Stimulated activated naive CD8-positive, alpha-beta T cell treated with anti-CD3 and anti-CD28 coated beads, Interleukin-15, Interleukin-2, amounts not matched to agents 100 ng/mL and 50 ng/mL, for 24 hours (primary cell): ENCODE results near the gene DRG2.

Experiments
- H3K27ac Mint-ChIP-seq: one replicate; pipeline ENCODE4 v1.8.0; 2021; ENCODE audit warnings: mild to moderate bottlenecking, mixed read lengths
- H3K27me3 Mint-ChIP-seq: one replicate; pipeline ENCODE4 v1.8.0; 2021; ENCODE audit warnings: mixed read lengths
- H3K36me3 Mint-ChIP-seq: one replicate; pipeline ENCODE4 v1.8.0; 2021; ENCODE audit warnings: low read depth, mixed read lengths
- H3K4me1 Mint-ChIP-seq: one replicate; pipeline ENCODE4 v1.8.0; 2021; ENCODE audit warnings: low read depth, mixed read lengths
- H3K4me3 Mint-ChIP-seq: one replicate; pipeline ENCODE4 v1.8.0; 2021; ENCODE audit warnings: mild to moderate bottlenecking, mixed read lengths
- H3K9me3 Mint-ChIP-seq: one replicate; pipeline ENCODE4 v1.8.0; 2021; ENCODE audit warnings: mixed read lengths

Gene DRG2

DNA sequence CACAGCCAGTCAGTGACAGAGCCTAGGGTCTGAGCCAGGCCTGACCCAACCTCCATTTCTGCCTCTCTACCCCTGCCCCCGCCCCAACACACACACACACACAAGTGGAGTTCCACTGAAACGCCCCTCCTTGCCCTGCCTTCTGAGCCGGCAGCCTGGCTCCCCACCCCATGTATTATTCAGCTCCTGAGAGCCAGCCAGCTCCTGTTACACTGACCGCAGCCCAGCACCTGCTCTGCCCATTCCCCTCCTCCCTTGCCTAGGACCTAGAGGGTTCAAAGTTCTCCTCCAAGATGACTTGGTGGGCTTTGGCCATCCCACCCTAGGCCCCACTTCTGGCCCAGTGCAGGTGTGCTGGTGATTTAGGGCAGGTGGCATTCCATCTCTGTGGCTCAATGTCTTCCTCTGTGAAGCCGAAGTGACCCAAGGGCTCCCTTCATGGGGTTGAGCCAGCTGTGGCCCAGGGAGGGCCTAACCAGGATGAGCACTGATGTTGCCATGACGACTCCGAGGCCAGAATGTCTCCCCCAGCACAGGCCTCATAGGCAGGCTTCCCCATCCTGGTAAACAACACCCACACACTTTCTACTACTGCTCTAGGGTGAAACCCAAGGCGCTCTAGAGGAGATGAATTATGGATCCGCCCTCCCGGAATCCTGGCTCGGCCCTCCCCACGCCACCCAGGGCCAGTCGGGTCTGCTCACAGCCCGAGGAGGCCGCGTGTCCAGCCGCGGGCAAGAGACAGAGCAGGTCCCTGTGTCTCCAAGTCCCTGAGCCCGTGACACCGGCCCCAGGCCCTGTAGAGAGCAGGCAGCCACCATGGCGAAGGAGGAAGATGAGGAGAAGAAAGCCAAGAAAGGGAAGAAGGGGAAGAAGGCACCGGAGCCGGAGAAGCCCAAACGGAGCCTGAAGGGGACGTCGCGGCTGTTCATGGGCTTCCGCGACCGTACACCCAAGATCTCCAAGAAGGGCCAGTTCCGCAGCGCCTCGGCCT is 30.5 kb downstream of the DRG2 start:
- Mint-ChIP-seq H3K36me3 (no peaks in the 10 kb centered on the region), H3K4me3 (no peak overlapping the region), H3K27me3 (no peaks in the 10 kb centered on the region), H3K27ac (no peak overlapping the region), H3K4me1 (no peaks in the 10 kb centered on the region), H3K9me3 (no peaks in the 10 kb centered on the region)

DNA sequence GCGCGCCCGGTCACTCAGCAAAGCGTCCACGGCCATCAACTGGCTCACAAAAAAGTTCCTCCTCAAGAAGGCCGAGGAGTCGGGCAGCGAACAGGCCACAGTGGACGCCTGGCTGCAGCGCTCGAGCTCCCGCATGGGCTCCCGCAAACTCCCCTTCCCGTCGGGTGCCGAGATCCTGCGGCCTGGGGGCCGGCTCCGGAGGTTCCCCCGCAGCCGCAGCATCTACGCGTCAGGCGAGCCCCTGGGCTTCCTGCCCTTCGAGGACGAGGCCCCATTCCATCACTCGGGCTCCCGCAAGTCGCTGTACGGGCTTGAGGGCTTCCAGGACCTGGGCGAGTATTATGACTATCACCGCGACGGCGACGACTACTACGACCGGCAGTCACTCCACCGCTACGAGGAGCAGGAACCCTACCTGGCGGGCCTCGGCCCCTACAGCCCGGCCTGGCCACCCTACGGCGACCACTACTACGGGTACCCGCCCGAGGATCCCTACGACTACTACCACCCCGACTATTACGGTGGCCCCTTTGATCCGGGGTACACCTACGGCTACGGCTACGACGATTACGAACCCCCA is 31.5 kb downstream of the DRG2 start:
- no peaks in the 10 kb centered on the region for H3K9me3 Mint-ChIP-seq
- H3K27ac Mint-ChIP-seq = no peak overlapping the region
- no peaks in the 10 kb centered on the region for H3K36me3 Mint-ChIP-seq
- H3K4me3 Mint-ChIP-seq = no peak overlapping the region
- no peaks in the 10 kb centered on the region for H3K27me3 Mint-ChIP-seq
- no peaks in the 10 kb centered on the region for H3K4me1 Mint-ChIP-seq

DNA sequence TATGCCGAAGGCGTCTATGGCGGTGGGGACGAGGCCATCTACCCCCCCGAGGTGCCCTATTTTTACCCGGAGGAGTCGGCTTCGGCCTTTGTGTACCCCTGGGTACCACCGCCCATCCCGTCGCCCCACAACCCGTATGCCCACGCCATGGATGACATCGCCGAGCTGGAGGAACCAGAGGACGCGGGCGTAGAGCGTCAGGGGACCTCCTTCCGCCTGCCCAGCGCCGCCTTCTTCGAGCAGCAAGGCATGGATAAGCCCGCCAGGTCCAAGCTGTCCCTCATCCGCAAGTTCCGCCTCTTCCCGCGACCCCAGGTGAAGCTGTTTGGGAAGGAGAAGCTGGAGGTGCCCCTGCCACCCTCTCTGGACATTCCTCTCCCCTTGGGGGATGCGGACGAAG is 32.2 kb downstream of the DRG2 start:
- H3K4me3 Mint-ChIP-seq = no peak overlapping the region
- H3K27ac Mint-ChIP-seq = no peak overlapping the region
- H3K36me3 Mint-ChIP-seq = no peaks in the 10 kb centered on the region
- no peaks in the 10 kb centered on the region for H3K27me3 Mint-ChIP-seq
- H3K4me1 Mint-ChIP-seq = no peaks in the 10 kb centered on the region
- H3K9me3 Mint-ChIP-seq = no peaks in the 10 kb centered on the region

DNA sequence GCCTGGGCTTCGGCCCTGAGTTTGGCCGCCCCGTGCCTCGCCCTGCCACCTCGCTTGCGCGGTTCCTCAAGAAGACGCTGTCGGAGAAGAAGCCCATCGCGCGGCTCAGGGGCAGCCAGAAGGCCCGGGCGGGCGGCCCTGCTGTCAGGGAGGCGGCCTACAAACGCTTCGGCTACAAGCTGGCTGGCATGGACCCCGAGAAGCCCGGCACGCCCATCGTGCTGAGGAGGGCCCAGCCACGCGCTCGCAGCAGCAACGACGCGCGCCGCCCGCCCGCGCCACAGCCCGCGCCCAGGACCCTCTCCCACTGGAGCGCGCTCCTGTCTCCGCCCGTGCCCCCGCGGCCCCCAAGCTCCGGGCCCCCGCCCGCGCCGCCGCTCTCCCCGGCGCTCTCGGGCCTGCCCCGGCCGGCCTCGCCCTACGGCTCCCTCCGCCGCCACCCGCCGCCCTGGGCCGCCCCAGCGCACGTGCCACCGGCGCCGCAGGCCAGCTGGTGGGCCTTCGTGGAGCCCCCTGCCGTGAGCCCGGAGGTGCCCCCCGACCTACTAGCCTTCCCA is 32.8 kb downstream of the DRG2 start:
- Mint-ChIP-seq H3K9me3 (no peaks in the 10 kb centered on the region), H3K36me3 (no peaks in the 10 kb centered on the region), H3K27me3 (no peaks in the 10 kb centered on the region), H3K4me3 (no peak overlapping the region), H3K4me1 (no peaks in the 10 kb centered on the region), H3K27ac (no peak overlapping the region)

DNA sequence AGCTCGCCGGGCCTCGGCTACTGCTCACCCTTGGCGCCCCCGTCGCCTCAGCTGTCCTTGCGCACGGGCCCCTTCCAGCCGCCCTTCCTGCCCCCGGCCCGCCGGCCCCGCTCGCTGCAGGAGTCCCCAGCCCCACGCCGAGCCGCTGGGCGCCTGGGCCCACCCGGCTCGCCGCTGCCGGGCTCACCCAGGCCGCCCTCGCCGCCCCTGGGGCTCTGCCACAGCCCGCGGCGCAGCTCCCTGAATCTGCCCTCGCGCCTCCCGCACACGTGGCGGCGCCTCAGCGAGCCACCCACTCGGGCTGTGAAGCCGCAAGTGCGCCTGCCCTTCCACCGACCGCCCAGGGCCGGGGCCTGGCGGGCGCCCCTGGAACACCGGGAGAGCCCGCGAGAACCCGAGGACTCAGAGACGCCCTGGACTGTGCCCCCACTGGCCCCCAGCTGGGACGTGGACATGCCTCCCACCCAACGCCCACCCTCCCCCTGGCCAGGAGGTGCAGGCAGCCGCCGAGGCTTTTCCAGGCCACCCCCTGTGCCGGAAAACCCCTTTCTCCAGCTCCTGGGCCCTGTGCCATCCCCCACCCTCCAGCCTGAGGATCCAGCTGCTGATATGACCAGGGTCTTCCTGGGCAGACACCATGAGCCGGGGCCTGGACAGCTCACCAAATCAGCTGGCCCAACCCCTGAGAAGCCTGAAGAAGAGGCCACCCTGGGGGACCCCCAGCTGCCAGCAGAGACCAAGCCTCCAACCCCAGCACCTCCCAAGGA is 33.6 kb downstream of the DRG2 start:
- H3K4me1 Mint-ChIP-seq = no peaks in the 10 kb centered on the region
- H3K27ac Mint-ChIP-seq = no peak overlapping the region

DNA sequence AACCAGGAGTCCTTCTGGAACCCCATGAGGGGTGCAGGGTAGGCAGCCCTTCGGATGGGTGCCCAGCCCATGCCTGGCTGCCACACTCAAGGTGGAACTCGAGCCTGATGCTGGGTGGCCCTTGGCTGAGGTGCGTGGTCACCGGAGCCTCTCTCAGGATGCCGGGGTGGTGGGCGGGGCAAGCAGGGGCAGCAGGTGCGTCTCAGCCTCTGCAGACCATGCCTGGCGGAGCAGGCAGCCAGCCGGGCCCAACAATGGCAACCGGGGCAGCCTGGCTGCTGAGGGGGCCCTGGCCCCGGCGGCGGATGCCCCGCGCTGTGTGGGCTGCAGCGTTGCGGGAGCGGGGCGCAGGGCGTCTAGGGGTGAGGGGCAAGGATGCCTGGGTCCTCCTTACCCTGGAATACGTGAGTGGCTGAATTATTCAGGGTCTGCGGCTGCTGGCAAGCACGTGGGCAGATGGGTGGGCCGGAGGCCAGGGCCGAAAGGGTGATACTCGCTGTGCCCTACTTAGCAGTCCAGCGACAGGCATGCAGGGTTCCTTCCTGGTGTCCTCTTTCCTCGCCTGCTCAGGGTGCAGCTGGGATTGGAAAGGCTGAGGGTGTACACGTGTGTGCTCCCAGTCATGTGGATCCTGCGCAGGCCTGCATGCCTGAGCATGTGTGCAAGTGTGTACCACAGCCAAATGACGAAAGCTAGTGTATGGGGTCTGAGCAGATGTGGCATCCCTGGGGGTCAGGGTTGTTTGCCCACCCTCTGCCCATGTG is 35.4 kb downstream of the DRG2 start:
- H3K36me3 Mint-ChIP-seq = no peaks in the 10 kb centered on the region

More for the DNA sequence above, 33.6 kb downstream of the DRG2 start:
- Mint-ChIP-seq H3K9me3 (no peaks in the 10 kb centered on the region), H3K27me3 (no peaks in the 10 kb centered on the region), H3K4me3 (no peak overlapping the region), H3K36me3 (no peaks in the 10 kb centered on the region)

DNA sequence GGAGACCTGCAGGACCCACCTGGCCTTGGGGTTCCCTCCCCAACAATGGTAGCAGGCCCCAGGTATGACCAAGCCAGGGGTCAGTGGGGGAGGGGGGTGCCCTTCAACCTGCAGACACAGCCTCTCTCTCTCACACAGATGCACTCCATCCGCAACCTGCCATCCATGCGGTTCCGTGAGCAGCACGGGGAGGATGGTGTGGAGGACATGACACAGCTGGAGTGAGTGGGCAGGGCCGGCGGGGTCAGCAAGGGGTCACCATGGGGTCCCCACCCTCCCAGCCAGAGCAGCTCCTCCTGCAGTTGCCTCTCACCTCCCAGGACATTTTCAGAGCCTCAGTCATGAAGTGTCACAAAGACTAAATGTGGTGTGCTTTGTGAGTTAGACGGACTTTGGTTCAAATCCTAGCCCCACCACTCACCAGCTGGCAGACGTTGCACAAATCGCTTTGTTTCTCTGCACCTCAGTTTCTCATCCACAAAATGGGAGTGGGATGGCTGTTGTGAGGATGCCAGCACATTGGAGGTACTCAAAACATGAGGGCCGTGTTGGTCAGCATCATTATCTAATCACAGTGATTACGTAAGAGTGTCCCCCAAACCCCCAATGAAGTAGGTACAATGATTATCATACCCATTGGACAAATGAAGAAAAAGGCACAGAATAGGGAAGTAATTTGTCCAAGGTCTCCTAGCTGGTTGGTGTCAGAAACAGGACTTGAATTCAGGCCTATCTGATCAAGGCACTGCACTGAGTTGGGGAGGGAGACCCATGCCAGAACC is 36.8 kb downstream of the DRG2 start:
- Mint-ChIP-seq H3K4me3 (no peak overlapping the region), H3K9me3 (no peaks in the 10 kb centered on the region), H3K27ac (no peak overlapping the region), H3K36me3 (no peaks in the 10 kb centered on the region), H3K27me3 (no peaks in the 10 kb centered on the region), H3K4me1 (no peaks in the 10 kb centered on the region)

More for the DNA sequence above, 35.4 kb downstream of the DRG2 start:
- Mint-ChIP-seq H3K4me1 (no peaks in the 10 kb centered on the region), H3K4me3 (no peak overlapping the region), H3K27me3 (no peaks in the 10 kb centered on the region), H3K27ac (no peak overlapping the region), H3K9me3 (no peaks in the 10 kb centered on the region)

DNA sequence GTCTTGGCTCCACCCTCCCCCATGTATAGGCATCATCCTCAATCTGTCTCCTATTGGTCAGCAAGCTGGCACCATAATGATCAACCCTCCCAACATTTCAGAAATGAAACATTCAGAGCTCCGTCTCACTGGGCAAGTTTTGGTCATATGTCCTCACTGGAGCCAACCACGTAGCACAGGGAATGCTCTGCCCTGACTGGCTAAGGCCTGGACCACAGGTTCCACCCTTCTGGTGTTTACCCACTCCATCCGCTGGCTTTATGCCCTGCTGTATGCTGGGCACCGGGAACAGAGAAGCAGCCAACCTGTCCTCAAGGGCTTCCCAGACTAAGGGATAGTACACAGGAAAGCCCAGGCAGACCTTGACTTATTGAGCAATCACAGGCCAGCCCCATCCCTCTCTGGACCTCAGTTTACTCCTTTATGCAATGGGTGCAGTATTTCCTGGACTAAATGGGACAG is 41.3 kb downstream of the DRG2 start:
- Mint-ChIP-seq H3K4me1 (no peaks in the 10 kb centered on the region), H3K4me3 (no peak overlapping the region), H3K9me3 (no peaks in the 10 kb centered on the region), H3K36me3 (no peaks in the 10 kb centered on the region), H3K27me3 (no peaks in the 10 kb centered on the region), H3K27ac (no peak overlapping the region)

DNA sequence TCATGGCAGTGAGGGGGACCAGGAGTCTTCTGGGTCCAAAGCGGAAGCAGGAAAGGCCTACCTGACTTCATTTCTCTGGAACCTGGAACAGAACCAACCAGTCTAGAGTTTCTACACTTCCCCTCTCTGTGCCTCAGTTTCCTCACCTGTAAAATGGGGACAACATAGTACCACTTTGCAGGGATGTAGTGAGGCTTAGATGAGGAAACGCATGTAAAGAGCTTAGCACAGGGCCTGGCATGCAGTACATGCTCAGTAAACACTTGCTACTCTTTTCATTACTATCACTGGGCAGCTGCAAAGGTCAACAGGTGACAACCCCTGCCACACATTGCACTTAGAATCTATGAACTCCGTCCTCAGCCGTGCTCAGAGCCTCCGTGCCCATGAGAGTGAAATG is 45.0 kb downstream of the DRG2 start:
- Mint-ChIP-seq H3K27me3 (no peaks in the 10 kb centered on the region), H3K9me3 (no peaks in the 10 kb centered on the region), H3K36me3 (no peaks in the 10 kb centered on the region), H3K27ac (no peak overlapping the region), H3K4me3 (no peak overlapping the region), H3K4me1 (no peaks in the 10 kb centered on the region)

DNA sequence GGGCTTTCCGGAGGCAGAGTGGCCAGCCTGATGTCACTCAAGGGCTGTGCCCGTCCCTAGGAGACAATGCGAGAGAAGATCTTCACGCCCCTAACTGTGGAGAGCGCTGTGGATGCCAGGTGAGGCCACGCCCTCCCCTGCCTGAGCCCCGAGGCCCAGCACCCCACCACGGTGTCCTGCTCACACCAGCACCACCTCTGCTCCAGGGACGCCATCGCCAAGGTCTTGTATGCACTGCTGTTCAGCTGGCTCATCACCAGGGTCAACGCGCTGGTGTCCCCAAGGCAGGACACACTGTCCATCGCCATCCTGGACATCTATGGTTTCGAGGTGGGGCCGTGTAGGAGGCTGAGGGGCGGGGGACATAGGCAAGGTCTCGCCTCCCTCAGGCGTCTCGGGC is 48.6 kb downstream of the DRG2 start:
- no peaks in the 10 kb centered on the region for H3K36me3 Mint-ChIP-seq

DNA sequence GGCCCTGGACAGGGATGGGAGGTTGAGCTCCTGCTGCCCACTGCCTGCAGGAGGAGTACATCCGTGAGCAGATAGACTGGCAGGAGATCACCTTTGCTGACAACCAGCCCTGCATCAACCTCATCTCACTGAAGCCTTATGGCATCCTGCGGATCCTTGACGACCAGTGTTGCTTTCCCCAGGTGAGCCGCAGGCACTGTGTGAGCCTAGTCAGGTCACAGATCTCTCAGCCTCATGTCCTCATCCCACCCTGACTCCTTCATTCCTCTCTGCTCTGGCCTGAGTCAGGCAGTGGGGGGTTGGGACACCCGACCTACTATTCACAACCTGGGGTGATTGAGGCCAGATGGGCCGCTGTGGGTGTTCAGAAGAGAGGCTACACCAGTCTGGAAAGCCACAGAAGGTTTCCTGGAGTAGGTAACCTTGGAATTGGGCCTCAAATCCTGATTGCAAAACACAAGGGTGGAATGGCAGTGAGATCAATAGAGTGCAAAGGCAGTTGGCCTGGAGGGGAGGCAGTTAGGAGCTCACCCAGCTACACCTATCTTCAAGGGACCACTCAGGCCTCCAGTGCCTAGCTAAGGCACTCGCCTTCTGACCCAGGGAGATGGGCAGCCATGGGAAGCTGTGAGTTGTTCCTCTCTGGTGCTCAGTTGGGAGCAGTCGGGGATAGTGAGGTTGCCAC is 50.5 kb downstream of the DRG2 start:
- Mint-ChIP-seq H3K27ac (no peak overlapping the region), H3K27me3 (no peaks in the 10 kb centered on the region), H3K4me3 (no peak overlapping the region), H3K9me3 (no peaks in the 10 kb centered on the region), H3K36me3 (no peaks in the 10 kb centered on the region), H3K4me1 (no peaks in the 10 kb centered on the region)

More for the DNA sequence above, 48.6 kb downstream of the DRG2 start:
- Mint-ChIP-seq H3K27me3 (no peaks in the 10 kb centered on the region), H3K4me1 (no peaks in the 10 kb centered on the region), H3K4me3 (no peak overlapping the region), H3K9me3 (no peaks in the 10 kb centered on the region), H3K27ac (no peak overlapping the region)

DNA sequence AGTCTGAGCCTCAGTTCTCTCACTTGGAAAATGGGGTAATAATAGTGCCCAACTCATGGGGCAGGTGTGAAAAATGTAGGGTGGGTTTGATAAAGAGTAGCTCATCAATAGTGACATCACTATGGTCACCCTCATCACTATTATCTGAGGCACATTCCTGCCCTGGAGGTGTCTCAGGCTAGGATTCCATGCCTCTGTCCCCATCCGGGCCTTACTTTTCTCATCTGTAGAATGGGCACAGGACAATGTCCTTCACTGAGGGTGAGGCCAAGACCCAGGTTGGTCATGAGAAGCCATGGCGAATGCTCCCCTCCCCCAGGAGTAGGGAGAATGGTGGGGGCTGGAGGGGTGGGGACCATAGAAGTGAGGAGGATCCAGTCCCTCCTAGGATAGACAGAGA is 51.3 kb downstream of the DRG2 start:
- Mint-ChIP-seq H3K9me3 (no peaks in the 10 kb centered on the region), H3K4me3 (no peak overlapping the region), H3K4me1 (no peaks in the 10 kb centered on the region), H3K36me3 (no peaks in the 10 kb centered on the region), H3K27ac (no peak overlapping the region), H3K27me3 (no peaks in the 10 kb centered on the region)

DNA sequence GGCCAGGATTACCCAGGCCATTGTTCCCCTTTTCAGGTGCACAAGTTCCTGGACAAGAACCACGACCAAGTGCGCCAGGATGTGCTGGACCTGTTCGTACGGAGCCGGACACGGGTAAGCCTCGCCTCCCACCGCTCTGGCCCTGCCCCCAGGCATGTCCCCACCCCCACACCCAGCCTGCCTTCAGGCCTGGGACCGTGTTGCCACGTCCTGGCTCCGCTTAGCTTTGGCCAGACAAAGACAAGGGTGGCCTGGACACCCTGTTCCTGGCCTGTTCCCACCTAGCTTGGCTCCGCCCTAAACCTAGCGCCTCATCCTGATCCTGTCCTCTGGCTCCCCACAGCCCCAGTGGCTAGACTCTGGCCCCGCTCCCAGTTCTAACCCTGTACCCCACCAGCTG is 51.8 kb downstream of the DRG2 start:
- Mint-ChIP-seq H3K4me3 (no peak overlapping the region), H3K4me1 (no peaks in the 10 kb centered on the region), H3K27me3 (no peaks in the 10 kb centered on the region), H3K27ac (no peak overlapping the region), H3K36me3 (no peaks in the 10 kb centered on the region), H3K9me3 (no peaks in the 10 kb centered on the region)
